HG03064 (cell line): ENCODE data around the gene LCT.
A peak's percentile ranks its signal among the peaks of the same experiment; 100 is the strongest.
"Not testable (repeated sequence)": the region's sequence is repeated elsewhere in the genome, so short reads cannot be mapped to it uniquely, and the experiment has no call there.

ENCODE experiments used
- ATAC-seq: cut with Tn5 transposase; IDR thresholded peaks from one replicate; pipeline ENCODE4 v1.9.1; 2021; ENCODE audit warnings: low read depth; ENCODE audit not compliant: unreplicated experiment

Gene LCT

DNA sequence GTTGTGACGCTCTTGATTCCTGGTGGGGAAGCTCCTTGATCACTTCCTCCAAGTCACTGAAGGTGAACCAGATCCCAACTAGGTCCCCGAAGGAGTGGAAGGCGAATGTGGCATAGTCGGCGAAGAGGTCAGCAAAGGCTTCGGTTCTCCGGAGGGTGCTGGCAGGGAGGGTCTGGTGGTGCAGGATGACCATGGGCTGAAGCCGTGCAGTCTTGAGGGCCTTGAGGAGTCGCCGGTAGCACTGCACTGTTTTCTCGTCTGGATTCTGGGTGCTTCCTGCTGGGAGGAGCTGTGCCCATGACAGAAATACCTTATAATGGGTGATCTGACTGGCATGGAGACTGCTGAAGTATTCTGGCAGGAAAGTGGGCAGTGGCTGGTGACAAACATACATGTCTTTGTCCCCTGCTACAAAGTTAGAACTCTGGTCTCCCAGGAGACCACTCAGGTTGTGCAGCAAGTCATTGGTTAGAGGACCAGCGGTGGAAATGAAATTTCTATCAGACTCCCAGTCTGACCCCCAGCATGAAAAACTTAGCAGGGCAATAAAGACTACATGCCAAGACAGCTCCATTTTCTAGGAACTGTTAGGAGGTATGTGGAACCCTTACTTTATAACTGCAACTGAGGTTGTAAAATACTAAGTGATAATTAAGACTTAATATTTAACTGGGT is at the start of gene LCT:
LCT (minus strand) TSS at position 589 of the 675 bp plus-strand sequence; CDS start at position 574, 15 bp downstream.
- no peak for ATAC-seq

DNA sequence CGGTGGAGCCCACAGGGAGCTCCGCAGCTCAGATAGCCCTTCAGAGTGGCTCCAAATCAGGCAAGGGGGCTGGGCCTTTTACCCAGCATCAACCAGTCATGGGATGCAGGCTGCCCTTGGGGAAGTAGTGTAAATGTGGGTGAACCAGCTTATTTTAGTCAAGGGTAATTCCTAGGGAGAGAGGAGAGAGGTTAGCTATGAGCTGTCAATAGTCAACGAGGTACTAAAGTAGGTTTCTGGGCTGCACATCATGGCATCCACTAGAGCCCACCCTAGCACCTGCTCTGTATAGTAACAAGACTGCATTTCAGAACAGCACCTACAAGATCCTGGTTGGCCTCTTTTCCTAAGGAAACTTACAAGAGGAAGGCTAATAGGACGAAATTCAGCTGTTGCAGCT is 48.7 kb upstream of the LCT start:
- no peak for ATAC-seq

DNA sequence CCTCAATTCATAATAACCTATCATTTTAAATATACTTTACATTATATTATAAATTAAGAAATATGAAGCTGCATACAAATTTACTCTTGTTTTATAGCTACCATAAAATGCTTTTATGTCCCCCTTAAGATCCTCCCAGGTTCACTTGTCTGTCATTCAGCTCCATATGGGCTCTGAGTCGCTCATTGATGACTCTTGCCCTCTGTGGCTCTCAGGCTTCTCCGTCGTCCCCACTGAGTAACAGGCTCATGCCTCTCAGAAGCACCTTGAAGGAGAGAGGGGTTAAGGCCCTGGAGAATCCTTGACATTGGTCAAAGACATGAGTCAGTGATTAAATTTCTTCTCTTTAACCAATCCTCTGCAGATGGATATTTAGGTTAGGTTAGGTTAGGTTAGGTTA is 45.4 kb upstream of the LCT start:
- ATAC-seq, result no peak

DNA sequence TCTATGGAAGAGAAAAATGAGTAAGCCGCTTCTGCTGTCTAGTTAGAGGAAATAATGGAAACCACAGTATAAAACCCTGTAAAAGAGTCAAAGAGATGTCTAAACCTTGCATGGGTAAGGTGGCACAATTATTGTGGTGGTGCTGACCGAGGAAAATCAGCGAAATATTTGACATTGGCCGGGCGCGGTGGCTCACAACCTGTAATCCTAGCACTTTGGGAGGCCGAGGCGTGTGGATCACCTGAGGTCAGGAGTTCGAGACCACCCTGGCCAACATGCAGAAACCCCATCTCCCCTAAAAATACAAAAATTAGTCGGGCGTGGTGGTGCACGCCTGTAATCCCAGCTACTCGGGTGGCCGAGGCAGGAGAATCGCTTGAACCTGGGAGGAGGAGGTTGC is 39.8 kb upstream of the LCT start:
- not testable (repeated sequence) for ATAC-seq

DNA sequence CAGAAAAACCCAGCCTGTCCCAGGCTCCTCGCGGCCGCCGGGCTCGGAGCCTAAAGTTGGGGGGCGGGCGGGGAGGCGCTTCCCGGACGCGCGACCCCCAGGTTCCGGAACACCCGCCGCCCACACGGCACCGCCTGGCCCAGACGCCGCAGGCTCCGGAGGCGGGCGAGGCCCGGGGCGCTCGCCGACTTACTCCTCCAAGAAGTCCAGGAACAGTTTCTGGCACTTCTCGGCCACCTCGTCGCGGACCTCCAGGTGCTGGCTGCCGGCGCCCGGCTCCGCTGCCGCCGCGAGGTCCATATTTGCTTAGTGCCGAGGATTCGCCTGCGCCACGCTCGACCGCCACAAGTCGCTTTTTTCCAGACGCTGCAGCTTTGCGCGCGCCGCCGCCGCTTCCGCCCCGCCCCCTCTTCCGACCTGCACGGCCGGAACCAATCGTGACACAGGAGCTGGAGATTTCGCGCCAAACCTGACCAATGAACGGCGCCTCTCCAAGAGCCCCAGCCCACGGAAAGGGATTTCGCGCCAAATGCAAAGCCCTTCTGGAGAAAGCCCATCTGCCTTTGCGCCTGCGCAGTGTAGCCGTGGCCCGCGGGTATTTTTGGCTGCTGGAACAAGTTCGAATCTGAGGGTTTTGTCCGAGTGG is 39.2 kb upstream of the LCT start, which contains the start of gene MCM6:
MCM6 (minus strand) TSS at position 378 of the 646 bp plus-strand sequence; CDS start at position 300, 78 bp downstream.
- ATAC-seq, result peak; percentile 84

DNA sequence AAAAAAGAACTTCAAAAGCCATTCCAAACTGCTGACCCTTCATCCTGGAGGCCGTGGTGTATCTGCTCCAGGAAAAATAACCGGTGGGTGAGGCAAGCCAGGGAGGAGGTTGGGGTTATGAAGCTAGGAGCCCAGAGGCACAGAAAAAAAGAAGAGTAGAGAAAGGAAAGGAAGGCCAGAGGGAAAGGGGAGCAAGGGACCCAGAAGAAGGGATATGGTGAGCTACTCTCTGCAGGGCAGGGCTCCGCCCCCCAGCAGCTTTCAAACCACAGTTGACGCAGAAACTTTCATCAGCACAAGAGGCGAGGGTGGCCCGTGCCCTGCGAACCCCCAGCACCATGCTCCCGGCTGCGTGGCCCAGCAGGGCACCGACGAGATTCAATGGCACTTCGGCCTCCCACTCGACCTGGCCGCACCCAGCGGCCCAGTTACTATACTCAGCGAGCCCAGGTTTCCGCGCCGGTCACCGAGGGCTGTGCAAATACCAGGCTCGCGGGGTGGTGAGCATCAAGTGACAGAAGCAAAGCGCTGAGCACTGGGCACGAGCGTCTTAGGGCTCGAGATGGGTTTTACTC is 38.6 kb upstream of the LCT start:
- peak; percentile 50 for ATAC-seq

DNA sequence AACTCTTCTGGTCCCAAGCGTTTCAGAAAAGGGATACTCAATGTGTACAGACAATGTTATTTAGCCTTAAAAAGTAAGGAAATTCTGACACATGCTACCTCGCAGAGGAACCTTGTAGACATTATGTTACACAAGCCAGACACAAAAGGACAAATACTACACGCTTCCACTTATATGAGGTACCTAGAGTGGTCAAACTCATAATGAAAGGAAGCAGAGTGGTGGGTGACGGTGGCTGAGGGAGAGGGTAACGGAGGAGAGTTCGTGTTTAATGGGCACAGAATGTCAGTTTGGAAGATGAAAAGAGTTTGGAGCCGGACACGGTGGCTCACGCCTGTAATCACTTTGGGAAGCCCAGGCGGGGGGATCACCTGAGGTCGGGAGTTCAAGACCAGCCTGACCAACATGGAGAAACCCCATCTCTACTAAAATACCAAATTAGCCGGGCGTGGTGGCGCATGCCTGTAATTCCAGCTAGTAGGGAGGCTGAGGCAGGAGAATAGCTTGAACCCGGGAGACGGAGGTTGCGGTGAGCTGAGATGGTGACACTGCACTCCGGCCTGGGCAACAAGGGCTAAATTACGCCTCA is 37.9 kb upstream of the LCT start:
- no peak for ATAC-seq

DNA sequence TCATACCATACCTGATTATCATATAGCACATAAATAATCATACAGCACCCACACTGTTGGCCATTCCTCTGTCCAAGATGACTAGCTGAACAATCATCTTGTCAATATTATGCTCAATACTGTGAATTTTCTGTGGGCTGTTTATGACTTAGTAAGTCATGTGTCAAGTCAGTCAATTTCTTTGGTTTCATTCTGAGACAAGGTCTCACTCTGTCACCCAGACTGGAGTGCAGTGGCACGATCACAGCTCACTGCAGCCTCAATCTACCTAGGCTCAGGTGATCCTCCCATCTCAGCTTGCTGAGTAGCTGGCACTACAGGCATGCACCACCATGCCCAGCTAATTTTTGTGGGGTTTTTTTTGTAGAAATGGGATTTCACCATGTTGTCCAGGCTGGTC is 33.6 kb upstream of the LCT start:
- no peak for ATAC-seq

DNA sequence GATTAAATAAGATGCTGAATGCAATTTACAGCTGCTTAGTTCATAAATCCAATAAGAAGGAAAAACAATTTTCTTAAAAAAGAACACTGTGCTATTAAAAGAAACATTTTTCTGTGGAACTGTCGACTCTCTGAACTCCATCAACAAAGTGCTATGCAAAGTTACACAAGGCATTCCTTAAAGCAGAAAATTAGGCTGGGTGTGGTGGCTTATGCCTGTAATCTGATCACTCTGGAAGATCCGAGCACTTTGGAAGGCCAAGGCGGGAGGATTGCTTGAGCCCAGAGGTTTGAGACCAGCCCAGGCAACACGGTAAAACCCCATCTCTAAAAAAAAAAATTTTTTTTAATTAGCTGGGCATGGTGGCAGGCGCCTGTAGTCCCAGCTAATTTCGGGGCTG is 26.2 kb upstream of the LCT start:
- ATAC-seq, result no peak

DNA sequence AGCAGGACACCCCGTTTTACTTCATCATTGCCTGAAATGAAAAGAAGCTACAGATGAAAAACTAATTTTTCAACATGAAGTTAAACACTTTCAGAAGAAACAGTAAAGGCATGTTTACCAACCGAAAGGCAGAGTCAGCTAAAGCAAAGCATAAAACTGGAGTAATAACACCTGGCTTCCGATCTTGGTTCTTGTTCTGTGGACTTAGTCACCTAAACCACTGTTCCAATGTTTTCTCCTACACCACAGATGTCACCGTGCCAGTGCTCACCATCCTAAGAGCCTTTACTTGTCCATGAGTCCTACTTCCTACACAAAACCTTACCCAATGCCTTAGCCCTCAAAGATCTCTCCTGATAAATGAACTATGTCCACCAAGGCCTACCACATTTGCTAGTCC is 25.7 kb upstream of the LCT start:
- ATAC-seq, result no peak

DNA sequence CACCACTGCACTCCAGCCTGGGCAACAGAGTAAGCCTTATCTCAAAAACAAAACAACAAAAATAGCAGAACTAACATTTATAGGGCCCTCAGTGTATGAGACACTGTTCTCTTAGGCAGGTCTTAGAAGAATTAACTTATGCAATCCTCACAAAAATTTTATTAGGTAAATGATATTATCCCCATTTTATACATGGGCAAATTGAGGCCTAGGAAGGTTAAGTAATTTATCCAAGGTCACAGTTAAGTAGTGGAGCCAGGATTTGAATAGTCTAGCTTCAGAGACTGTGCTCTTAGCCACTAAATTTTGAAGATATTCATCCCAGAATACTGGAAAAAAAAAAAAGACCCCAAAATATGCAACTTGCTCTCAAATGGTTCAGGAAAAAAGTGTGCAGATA is 16.4 kb upstream of the LCT start:
- ATAC-seq, result no peak

DNA sequence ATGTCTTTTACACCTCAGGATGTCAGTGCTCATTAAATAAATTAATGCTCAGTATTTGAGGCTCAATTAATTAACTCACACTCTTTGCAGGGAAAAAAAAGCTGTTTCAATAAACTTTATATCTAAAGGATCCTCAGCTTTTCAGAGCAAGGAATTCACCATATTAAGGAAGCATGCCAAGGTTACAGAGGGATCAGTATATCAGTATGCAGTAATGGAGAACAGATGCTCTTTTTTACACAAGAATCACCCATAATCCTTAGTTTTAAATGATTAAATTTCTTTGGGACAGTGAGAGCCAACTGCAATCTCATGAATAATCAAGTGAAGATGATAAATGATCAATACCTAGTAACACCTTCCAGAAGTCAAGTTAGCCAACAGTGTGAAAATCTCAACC is 14.9 kb upstream of the LCT start:
- ATAC-seq, result no peak

DNA sequence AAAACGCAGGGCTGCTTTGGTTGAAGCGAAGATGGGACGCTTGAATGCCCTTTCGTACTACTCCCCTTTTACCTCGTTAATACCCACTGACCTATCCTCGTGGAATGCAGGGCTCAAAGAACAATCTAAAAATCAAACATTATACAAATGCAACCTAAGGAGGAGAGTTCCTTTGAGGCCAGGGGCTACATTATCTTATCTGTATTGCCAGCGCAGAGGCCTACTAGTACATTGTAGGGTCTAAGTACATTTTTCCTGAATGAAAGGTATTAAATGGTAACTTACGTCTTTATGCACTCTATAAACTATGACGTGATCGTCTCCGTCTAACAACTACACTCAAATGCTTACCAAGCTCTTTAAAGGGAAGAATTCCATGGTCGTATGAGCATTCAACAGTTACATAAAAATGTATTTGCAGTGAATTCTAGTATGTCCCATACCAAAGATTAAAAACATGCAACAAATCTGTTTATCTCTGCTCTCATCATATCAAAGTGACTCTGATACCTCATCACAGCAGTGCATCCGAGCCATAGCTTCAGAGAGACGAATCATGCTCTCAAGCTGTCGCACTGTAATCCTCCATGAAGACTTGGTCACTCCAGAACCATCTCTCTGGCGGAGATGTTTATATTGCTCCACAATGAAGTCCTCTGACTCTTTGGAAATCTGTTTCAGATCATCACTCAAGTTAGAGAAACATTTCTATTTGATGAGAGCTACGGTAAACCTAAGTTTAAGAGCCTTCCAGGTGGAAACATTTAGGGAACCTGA is 14.1 kb upstream of the LCT start:
- no peak for ATAC-seq

DNA sequence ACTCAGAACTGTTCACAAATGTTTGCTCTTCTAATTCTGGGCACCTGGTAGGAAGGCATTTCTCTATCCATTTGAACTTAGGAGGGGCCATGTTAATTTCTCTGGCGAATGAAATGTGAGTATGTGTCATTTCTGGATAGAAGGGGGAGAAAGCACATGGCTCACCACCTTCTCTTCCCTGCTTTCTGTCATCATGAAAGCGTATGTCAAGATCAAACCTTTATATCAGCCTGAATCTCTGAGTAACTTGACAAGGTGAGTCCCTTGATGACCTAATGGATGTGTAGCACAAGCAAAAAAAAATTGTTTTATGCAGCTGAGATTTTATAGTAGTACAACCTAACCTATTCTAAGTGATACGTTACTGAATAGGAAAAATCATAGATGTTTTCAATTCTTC is 12.1 kb upstream of the LCT start:
- ATAC-seq, result no peak

DNA sequence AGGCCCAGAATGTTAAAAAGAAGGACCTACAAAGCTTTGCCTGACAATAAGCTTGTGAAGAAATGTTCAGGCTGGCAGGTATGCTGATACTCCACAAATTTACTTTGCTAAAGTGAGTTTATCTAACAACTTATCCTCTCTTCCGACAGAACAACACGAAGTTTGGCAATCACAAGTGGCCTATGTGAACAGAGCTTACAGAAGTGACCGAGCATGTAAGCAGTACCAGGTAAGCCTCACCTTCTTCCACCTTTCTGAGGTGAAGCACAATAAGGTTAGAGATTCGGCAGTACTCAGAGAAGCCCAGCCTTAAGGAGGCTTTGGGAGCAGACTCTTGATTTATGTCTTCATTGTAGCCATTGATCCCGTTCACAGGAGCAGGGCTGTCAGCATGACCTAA is 9.0 kb upstream of the LCT start:
- no peak for ATAC-seq

DNA sequence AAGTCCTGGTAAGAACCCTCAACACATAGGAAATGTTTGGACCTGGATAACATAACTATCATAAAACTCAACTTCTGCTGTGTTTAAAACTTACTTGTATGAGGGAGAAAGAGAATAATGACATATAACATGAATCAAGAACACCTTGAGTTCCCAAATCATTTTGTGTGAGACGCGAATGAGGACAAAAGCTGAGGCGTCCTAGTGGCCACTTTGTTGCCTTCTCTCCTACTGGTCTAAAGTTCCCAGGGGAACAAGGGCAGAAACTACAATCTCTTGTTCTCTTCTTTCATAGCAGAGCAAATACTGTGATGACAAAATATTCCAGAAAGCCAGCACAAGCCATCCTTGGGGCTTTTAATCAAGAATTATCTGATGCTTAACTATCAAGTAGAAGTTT is 8.3 kb upstream of the LCT start:
- no peak for ATAC-seq

DNA sequence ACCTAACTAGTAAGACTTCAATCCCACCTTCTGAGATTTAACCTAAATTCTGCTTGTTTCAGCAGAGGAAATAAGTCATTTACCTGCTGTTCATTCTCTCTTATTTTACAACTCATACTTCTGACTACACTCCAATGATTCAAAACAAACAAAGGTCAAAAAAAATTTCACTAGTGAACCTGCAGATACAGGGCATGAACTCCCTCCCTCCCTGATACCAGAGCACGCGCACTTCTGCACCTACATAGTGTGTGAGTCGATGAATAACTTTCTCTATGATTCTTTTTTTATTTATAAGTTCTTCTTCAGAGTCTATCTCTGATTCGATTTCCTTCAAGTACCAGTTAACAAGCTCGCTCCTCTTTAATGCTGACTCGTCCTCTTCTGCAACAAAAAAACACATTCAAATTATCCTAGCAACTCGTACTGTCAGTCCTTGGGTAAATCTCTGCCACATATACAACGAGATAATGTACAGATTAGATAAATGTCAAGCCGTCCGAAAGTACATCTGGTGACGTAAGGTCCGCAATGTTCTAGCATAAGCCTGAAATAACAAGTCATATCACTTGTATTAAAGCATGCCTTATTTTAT is 7.4 kb upstream of the LCT start:
- no peak for ATAC-seq

DNA sequence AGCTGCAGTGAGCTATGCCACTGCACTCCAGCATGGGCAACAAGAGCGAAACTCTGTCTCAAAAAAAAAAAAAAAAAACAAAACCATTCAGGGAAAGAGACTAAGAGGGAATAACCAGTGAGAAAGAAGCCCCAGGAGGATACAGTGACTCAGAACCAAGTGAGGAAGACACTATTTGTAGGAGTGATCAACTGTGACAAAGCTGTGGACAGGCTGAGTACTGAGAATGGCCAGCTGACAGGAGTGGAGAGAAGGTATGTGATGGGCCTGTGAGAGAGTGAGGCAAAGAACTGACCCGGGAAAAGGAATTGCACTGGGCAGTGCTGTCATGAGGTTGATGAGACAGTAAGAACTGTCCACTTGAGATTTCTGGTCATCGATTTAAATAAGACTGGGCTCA is 6.7 kb upstream of the LCT start:
- no peak for ATAC-seq

DNA sequence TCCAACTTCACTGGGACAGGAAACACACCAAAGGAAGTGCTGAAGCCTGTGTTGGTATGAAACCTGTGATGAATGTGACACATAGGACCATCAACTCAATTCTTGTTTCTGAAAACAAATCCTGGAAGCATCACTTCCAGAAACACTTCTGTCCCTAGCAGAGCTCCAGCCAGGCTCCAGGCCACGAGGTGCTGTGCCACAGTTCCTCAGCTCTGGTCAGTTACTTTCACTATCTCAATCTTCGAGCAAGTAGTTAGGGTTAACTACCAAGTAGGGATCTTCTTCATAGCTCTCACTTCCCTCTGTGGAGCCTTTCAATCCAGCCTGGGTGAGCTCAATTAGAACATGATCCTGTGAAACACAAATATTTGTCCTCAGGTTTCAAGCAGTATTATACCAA is 3.6 kb upstream of the LCT start:
- ATAC-seq, result no peak

DNA sequence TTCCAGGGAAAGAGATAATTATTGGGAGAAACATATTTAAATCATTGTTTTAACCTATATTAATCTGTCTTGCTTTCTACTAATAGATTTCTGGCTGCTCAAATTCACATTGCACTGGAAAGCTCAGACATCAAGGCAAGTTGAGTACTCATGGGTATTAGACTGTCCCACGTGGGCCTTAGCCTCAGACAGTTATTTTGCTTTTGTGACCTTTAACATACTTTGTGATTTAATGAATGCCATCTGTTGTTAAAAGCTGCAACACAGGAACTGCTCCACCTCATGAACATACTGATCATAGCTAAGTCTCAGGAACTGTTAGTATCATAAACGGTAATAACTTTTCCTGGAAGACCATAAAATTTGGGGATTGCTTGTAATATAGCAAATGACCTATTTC is 2.7 kb upstream of the LCT start:
- ATAC-seq, result no peak

DNA sequence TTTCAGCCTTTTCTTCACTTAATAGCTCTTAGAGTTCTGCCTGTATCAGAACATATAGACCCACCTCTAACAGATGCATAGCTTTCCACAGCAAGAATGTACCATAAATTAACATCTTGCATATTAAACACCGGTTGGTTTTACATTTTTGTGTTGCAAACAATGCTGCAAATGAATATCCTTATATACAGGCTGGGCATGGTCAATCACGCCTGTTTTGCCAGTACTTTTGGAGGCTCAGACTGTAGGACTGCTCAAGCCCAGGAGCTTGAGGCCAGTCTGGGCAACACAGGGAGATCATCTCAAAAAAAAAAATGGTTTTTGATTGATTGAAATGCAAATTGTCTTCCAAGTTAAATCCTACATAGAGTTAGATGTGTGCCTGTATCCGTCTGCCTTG is 1.5 kb upstream of the LCT start:
- no peak for ATAC-seq
